Activated CD4-positive, alpha-beta T cell treated with anti-CD3 and anti-CD28 coated beads, Interleukin-2, amount 50 U/mL, for 1 hour (primary cell): ENCODE results near the gene PFN4.
"Not testable (repeated sequence)": the region's sequence is repeated elsewhere in the genome, so short reads cannot be mapped to it uniquely, and the experiment has no call there.

Source experiments
- DNase-seq: peaks from one replicate; pipeline ENCODE4 v3.0.0-alpha.2; 2020

The PFN4 gene

DNA sequence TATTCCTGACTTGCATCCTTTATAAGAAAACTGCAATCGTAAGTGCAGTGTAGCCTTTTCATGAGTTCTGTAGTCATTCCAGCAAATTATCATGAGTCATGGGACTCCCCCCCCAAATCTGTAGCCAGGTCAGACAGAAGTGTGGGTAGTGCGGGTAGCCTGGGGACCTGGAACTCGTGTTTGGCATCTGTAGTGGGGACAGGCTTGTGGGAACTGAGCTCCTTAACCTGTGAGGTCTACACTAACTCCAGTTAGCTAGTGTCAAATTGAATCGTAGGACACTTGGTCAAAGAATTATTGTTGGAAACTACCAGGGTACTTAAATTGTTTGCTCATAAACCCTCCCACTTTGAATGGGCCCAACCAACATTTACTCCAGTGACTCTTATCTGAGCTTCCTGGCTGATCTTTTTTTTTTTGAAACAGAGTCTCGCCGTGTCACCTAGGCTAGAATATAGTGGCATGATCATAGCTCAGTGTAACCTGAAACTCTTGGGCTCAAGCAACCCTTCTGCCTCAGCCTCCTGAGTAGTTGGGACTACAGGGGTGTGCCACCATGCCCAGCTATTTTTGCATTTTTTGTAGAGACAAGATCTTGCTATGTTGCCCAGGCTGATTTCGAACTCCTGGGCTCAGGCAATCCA is 12.4 kb downstream of the PFN4 start:
- no peak for DNase-seq

DNA sequence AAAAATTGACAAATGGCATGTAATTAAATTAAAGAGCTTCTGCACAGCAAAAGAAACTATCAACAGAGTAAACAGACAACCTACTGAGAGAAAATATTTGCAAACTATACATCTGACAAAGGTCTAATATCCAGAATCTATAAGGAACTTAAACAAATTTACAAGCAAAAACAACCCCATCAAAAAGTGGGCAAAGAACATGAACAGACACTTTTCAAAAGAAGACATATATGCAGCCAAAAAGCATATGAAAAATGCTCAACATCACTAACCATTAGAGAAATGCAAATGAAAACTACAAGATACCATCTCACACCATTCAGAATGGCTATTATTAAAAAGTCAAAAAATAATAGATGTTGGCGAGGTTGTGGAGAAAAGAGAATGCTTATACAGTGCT is 13.7 kb downstream of the PFN4 start:
- DNase-seq, result not testable (repeated sequence)

DNA sequence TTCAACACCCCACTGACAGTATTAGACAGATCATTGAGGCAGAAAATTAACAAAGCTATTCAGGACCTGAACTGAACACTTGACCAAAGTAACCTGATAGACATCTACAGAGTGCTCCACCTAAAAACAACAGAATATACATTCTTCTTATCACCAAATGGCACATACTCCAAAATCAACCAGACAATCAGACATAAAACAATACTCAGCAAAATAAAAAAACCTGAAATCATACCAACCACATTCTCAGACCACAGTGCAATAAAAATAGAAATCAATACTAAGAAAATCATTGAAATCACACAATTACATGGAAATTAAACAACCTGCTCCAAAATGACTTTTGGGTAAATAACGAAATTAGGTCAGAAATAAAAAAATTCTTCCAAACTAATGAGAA is 15.8 kb downstream of the PFN4 start:
- DNase-seq, result no peak

DNA sequence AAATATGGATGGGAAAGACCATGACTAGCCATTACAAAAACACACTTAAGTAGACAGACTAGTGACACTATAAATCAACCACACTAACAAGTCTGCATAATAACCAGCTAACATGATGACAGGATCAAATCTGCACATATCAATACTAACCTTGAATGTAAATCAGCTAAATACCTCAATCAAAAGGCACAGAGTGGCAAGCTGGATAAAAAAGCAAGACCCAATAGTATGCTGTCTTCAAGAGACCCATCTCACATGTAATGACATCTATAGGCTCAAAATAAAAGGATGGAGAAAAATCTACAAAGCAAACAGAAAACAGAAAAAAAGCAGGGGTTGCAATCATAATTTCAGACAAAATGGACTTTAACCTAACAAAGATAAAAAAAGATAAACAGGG is 16.3 kb downstream of the PFN4 start:
- no peak for DNase-seq

DNA sequence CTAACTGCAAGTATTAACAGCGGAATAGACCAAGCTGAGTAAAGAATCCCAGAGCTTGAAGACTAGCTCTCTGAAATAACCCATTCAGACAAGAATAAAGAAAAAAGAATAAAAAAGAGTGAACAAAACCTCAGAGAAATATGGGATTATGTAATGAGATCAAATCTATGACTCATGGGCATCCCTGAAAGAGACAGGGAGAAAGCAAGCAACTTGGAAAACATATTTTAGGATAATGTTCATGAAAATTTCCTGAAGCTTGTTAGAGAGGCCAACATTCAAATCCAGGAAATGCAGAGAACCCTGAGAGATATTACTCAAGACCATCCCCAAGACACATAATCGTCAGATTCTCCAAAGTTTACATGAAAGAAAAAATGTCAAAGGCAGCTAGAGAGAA is 17.3 kb downstream of the PFN4 start:
- no peak for DNase-seq

DNA sequence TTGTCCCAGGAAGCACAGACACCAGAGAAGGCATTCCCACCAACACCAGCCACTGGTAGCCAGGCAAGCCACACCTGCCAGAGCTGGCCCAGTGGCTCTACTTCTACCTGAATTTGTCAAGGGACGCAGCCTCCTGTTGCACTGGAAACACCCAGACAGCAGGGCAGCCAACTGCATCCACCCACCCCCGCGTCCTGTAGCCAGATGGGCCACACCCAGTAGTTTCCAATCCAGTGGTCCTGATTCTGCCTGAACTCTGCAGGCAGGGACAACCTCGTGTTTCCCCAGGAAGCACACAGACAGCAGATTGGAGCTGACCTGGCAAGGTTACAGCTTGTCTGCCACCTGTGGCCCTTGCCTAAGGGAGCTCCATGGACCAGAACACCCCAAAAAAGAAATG is 18.2 kb downstream of the PFN4 start:
- no peak for DNase-seq

DNA sequence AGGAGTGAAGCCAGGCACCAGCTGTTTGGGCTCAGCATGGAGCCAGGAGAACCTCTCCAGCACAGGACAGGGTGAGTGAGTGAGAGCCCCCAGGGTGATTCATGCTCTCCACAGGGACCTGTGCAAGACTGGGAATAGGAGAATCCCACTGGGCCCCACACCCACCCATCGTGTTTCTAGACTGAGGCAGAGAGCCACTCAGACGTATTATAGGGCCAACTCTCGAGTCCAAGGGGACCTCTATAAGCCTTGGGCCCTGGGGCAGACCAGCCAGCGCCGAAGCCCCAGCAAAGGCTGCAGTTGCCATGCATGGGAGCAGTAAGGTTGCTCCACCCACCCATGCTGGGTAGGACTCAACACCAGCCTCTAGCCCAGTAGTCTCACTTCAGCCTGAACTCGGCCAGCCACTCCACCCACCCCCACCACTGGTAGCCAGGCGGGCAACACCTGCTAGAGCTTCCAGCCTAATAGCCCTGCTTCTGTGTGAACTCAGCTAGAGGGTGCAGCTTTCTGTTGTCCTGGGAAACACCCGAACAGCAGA is 19.0 kb downstream of the PFN4 start:
- no peak for DNase-seq

DNA sequence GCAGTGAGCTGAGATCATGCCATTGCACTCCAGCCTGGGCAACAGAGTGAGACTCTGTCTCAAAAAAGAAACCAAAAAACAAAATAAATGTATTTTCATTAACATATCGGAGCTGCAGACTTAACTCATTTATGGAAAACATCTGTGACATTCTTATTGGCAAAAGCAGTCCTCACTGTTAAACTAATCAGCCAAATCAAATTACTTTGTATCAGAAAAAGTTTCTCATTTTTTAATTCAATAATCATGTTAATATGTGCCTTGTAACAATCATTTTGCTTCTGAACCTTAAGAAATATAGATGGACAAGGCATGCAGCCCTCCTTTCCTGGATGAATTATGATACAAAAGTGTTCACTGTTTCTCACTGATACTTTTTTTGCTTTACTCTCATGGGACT is 20.5 kb downstream of the PFN4 start:
- DNase-seq, result no peak

DNA sequence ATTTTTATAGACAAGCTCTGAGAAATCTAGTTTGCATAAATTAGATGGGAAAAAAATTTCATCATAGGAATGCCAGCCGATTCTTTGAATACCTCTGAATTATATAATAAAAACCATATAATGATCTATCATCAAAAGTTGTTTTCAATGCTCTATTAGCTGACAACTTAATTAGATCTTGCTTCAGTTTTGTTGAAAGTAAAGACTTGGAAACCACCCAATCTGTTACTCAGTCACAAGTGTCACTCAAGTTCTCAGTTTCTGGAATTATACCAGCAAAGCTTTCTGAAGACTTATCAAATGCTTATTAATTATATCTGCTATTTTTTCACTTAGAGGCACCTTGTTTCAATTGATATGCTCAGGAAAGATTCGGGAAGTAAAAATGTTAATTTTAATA is 21.1 kb downstream of the PFN4 start:
- no peak for DNase-seq

DNA sequence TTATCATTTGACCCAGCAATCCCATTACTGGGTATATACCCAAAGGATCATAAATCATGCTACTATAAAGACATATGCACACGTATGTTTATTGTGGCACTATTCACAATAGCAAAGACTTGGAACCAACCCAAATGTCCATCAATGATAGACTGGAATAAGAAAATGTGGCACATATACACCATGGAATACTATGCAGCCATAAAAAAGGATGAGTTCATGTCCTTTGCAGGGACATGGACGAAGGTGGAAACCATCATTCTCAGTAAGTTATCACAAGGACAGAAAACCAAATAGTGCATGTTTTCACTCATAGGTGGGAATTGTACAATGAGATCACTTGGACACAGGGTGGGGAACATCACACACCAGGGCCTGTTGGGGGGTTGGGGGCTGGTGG is 22.4 kb downstream of the PFN4 start:
- DNase-seq, result not testable (repeated sequence)

DNA sequence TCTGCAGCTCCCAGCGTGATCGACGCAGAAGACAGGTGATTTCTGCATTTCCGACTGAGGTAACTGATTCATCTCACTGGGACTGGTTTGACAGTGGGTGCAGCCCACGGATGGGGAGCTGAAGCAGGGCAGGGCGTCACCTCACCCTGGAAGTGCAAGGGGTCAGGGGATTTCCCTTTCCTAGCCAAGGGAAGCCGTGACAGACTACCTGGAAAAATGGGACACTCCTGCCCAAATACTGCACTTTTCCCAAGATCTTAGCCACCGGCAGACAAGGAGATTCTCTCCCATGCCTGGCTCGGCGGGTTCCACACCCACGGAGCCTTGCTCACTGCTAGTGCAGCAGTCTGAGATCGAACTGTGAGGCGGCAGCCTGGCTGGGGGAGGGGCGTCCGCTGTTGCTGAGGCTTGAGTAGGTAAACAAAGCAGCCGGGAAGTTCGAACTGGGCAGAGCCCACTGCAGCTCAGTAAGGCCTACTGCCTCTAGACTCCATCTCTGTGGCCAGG is 27.9 kb downstream of the PFN4 start:
- not testable (repeated sequence) for DNase-seq

DNA sequence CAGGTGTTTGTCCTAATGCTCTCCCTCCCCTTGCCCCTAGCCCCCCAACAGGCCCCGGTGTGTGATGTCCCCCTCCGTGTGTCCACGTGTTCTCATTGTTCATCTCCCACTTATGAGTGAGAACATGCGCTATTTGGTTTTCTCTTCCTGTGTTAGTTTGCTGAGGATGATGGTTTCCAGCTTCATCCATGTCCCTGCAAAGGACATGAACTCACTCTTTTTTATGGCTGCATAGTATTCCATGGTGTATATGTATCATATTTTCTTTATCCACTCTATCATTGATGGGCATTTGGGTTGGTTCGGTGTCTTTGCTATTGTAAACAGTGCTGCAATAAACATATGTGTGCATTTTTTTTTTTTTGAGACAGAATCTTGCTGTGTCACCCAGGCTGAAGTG is 29.9 kb downstream of the PFN4 start:
- not testable (repeated sequence) for DNase-seq

DNA sequence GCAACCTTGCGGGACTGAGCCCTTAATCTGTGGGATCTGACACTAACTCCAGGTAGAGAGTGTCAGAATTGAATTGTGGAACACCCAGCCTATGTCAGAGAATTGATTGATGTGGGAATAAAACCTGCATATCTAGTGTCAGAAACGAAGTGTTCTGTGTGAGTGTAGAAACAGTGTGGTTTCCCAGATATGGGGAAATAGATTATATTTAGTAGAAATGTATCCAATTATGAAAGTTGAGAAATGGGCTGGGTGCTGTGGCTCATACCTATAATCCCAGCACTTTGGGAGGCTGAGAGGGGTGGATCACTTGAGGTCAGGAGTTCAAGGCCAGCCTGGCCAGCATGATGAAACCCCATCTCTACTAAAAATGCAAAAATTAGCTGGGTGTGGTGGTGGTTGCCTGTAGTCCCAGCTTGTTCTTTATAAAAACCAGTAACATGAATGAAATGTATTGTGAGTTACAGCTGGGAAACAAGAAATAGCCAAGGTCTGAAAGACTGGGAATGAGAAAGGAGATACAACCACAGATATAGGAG is 34.2 kb downstream of the PFN4 start:
- DNase-seq, result no peak

DNA sequence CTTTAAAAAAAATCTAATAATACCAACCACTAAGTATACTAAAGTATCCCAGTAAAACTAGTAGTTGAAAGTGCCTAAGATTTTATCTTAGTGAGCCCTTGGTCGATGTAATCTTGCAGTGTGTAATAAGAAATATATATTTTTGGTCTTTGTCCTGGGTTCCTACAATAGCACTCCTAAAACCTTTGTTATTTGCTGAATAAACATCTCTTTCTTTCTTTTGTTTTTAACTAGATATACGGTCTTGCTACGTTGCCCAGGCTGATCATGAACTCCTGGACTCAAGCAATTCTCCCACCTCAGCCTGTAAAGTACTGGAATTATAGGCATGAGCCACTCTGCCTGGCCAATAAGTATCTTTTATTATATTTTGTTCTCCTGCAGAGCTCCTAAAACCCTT is 36.1 kb downstream of the PFN4 start:
- no peak for DNase-seq

DNA sequence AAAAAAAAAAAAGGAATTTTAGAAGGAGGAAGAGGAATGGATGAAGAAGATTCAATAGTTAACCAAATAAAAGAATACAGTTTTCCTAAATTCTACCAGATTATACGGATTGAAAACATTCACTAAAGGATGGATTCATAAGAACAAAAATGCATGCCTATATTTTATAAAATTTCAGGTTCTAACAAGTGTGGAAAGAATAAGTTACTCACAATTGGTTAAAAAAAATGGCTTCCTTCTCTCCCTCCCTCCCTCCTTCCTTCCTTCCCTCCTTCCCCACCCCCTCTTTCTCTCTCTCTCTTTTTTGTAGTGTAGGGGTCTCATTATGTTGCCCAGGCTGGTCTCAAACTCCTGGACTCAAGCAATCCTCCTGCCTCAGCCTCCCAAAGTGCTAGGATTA is 36.9 kb downstream of the PFN4 start:
- DNase-seq, result no peak

DNA sequence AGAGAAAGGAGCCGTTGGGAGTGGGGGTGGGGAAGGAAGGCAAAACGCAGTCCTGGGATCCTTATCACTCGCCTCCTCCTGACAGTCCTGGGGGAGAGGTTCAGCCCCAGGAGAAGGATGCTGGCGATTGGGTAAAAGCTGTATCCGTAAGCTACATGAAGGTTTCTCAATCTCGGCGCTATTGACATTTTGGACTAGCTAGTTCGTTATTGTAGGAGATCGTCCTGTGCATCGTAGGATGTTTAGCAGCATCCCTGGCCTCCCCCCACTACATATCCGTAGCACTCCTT is 38.0 kb downstream of the PFN4 start:
- no peak for DNase-seq

DNA sequence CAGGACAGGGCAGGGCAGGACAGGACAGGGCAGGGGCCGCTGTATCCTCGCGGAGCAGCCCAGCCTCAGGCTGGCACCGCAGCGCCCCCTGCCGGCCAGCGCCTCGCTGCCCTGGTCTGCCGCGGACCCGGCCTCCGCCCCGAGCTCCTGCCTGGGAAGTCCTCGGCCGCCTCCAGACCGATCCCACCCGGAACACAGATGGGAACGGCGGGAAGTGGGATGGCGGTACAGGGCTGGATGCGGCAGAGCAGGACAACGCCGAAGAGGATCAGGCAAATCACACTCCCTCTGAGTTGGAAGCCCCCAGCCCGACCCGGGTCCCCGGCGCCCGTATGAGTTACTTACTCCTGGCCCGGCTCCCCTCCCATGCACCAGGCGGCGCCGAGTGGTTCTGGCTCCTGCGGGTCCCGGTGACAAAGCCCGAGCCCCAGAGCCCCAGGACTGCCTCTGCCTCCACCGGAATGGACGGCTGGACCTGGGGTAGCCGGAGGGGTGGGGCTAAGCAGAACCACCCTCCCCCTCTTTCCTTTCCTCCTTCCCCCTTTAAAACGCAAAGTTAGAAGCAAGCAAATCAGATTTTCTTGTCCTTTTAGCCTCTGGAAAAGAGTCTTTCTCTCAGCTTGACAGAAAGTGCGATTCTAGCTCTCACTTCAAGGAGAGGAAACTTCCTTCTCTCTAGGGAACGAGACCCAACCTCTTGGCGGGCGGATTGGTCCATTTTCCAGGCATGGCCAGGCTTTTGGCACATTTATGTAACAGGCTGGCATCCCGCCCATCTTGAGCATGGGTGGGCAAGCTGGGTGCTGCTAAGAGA is 38.5 kb downstream of the PFN4 start, which contains the start of gene TP53I3:
TSS of gene TP53I3 (minus strand) at position 449 of the 814 bp plus-strand sequence. CDS start 508 bp downstream, outside the sequence.
- DNase-seq, result peak; percentile 78

DNA sequence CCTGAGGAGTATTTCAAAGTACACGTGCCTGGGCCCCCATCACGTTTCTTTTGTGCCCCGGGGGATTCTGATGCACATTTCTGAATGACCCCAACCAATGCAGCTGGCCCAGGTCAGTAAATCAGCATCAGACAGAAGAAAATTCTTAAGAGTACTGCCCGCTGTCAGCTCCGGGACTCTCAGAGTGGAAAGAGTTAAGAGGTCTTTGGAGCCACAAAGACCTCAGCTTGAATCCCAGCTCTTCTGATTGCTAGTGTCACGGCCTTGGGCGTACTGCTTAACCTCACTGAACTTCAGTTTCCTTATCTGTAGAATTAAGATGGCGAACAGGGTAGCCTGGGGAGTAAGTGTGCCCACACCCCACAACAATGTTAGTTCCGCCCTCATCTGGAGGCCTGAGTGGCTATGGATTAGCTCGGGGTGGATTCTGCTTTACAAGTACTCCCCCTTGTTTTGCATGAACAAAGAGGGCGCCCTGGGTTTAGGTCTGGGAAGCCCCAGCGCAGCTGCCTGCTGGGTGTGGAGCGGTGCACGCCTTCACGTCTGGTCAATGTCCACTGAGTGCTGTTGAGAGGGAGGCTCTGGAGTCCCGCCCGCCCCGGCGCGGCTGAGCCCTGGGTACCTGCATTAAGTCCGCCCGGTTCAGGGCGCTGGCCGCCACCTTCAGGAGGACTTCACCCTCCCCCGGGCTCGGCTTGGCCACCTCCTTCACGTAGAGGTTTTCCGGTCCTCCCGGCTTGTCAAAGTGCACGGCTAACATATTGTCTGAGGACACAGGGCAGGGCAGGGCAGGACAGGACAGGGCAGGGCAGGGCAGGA is 39.4 kb downstream of the PFN4 start:
- DNase-seq, result peak; percentile 41

DNA sequence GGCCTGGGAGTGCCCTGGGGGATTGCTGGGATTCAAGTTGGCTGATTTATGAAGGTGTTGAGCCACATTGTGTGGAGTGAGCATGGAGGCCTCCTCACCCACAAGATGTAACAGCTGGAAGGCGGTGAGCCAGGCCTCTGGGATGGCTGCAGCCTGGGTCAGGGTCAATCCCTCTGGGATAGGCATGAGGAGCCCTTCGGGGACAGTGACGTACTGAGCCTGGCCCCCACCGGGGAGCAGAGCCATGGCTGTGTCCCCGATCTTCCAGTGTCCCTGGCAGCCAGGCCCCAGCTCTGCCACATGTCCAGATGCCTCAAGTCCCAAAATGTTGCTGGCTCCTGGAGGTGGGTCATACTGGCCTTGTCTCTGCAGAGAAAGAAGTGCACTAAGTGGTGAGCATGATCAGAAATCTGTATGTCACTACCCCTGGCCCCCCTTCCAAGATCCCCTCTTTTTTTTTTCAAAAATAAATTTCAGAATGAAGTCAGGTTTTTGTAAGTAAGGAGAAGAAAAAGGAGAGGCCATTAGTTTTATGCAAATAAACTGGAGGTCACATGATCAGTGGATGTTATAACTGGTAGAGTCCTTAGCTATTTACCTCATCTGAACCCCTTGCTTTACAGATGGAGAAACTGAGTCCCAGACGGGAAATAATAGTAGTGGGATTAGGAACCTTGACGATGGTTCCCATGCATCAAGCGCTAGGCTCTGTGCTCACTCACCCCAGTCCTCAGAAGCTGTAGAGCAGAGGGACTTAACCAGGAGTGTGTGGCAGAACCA is 40.2 kb downstream of the PFN4 start:
- DNase-seq, result no peak

DNA sequence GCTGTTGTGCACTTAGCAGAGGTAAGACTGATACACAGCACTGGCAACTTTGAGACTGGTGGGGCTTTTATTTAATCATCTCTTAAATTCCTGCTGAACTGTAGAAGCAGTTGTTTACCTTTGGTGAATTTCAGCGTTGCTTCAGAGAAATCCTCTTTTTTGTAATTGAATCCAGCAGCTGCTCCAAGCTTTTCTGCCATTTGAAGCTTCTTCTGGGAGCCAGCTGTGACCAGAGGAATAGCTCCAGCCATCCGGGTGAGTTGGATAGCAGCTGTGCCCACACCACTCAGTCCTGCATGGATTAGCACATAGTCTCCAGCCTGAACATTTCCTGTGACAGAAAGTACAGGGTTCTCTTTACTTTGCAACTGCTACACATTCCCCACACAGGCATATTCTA is 42.4 kb downstream of the PFN4 start:
- DNase-seq, result no peak

DNA sequence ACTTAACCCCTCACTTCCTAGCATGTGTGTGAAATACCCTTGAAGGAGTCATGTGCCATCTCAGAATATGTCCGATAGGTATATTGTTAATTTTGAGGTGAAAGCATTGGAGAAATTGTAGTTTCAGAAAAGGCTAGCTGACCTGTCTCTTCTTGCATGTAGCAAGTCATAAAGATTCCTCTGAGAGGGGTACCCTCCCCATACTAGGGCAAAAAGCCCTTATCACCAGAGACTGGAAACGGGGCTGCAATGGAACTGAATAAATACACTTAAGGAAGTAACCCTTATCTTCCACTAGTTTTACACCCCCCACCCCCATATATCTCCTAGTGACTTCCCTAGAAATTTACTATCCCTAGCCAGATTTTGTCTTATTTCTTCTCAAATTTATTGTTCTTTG is 45.3 kb downstream of the PFN4 start:
- DNase-seq, result no peak

DNA sequence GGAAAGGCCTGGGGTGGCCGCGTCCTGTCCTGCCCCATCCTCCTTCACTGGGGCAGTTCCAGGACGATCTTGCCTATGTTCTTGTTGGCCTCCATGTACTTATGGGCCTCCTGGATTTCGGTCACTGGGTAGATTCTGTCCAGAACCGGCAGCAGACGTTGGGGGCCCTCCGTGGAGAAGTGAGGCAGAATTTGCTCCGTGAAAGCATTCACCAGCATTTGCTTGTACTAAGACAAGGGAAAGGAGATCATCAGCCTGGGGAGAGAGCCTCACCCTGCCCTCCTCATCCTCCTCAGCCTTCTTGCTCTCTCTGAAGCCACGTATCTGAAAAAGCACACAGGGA is 45.6 kb downstream of the PFN4 start:
- no peak for DNase-seq
